ENCODE results near the gene RBBP8NL. TPM values are rescaled to one million over a fixed set of nuclear protein-coding genes. Genes with fewer than 3 reads are reported as not detected.

RBBP8NL gene
- total RNA-seq, 1 experiment from 2014 or later = not detected

DNA sequence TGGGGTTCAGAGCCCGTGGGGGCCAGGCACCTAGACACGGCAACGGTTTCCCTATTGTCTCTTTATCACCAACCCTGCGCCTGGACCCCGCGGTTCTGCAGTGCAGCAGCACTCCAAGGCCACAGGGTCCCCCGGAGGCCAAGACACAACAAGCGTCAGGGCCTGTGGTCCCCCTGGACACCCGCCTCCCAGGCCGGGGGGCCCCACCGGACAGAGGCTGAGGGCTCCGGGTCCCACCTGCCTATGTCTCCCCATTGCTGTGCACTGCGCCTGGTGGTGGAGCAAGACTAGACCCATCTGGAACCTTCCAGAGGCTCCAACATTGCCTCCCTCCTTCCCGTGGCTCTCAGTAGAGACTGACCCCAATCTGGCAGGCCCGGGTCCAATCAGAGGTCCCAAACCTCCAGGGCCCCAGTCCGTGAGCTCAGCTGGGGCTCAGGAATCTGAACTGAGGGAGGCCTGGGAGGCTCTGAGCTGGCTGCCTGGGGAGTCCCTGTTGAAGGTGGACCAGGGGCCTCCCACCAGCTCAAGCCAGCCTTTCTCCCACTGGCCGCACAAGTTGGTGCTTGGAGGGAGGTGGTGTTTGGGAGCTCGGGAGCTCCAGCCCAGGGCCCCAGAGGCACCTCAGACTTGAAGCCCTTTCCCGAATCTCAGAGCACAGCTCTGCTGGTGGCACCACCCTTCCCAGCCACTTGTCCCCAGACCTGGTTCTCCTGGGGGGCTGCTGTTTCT lies 39.6 kb upstream of the RBBP8NL start:
- ATAC-seq = peak; percentile 30
- Histone ChIP-seq H3K9me3 (ENCODE audit: control insufficient read depth, insufficient read depth, low read depth, low read length) (no peaks in the 10 kb centered on the region), H3K4me3 (ENCODE audit: low read depth in 2 of 2, low read length in 2 of 2) (no peak overlapping the region), H3K36me3 (ENCODE audit: control insufficient read depth, insufficient read depth, low read length) (peaks cover 2% of the 10 kb centered on the region; the same call in 1 of the 2 replicates), H3K27me3 (ENCODE audit: control insufficient read depth, insufficient read depth, low read length) (no peaks in the 10 kb centered on the region), H3K4me1 (ENCODE audit: control insufficient read depth, insufficient read depth, low read length) (peaks cover 37% of the 10 kb centered on the region), H3K27ac (ENCODE audit: low read length) (no peak overlapping the region)
- no TSS peak for BruUV-seq (replicated peaks)
- CTCF ChIA-PET = interaction anchor here (0.5 to 0.8 kb wide), 2 partner anchors 57 to 165 kb away, joined by 3 to 6 read pairs; no protein-coding TSS in a partner anchor
- DNase-seq (ENCODE audit: low read depth, low spot score) = no peak
- intact Hi-C loops (cut with micrococcal nuclease; ENCODE audit: unreplicated experiment) (no loop called here), in situ Hi-C loops (cut with HindIII; ENCODE audit: low pct_unique_long_range_greater_than_20kb, low sequenced_read_pairs) (no loop called here)
- POLR2A ChIA-PET = no interaction called here
- TF ChIP-seq SIN3A (IDR thresholded peaks at IDR 0.05; ENCODE audit: borderline replicate concordance, insufficient read depth, low read depth, low read length) = no peak
- TF ChIP-seq, protein P1, sequence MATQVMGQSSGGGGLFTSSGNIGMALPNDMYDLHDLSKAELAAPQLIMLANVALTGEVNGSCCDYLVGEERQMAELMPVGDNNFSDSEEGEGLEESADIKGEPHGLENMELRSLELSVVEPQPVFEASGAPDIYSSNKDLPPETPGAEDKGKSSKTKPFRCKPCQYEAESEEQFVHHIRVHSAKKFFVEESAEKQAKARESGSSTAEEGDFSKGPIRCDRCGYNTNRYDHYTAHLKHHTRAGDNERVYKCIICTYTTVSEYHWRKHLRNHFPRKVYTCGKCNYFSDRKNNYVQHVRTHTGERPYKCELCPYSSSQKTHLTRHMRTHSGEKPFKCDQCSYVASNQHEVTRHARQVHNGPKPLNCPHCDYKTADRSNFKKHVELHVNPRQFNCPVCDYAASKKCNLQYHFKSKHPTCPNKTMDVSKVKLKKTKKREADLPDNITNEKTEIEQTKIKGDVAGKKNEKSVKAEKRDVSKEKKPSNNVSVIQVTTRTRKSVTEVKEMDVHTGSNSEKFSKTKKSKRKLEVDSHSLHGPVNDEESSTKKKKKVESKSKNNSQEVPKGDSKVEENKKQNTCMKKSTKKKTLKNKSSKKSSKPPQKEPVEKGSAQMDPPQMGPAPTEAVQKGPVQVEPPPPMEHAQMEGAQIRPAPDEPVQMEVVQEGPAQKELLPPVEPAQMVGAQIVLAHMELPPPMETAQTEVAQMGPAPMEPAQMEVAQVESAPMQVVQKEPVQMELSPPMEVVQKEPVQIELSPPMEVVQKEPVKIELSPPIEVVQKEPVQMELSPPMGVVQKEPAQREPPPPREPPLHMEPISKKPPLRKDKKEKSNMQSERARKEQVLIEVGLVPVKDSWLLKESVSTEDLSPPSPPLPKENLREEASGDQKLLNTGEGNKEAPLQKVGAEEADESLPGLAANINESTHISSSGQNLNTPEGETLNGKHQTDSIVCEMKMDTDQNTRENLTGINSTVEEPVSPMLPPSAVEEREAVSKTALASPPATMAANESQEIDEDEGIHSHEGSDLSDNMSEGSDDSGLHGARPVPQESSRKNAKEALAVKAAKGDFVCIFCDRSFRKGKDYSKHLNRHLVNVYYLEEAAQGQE (IDR thresholded peaks at IDR 0.05; ENCODE audit: insufficient read depth in 1 of 2, low read depth in 2 of 2, low read length in 1 of 2) = no peak
- no peak for TF ChIP-seq TCF7L2 (IDR thresholded peaks at IDR 0.05; ENCODE audit: low read depth, low read length)
- TF ChIP-seq POLR2AphosphoS5 (IDR thresholded peaks at IDR 0.05; ENCODE audit: low read depth, low read length) = no peak
- TF ChIP-seq, protein P2, sequence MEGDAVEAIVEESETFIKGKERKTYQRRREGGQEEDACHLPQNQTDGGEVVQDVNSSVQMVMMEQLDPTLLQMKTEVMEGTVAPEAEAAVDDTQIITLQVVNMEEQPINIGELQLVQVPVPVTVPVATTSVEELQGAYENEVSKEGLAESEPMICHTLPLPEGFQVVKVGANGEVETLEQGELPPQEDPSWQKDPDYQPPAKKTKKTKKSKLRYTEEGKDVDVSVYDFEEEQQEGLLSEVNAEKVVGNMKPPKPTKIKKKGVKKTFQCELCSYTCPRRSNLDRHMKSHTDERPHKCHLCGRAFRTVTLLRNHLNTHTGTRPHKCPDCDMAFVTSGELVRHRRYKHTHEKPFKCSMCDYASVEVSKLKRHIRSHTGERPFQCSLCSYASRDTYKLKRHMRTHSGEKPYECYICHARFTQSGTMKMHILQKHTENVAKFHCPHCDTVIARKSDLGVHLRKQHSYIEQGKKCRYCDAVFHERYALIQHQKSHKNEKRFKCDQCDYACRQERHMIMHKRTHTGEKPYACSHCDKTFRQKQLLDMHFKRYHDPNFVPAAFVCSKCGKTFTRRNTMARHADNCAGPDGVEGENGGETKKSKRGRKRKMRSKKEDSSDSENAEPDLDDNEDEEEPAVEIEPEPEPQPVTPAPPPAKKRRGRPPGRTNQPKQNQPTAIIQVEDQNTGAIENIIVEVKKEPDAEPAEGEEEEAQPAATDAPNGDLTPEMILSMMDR (IDR thresholded peaks at IDR 0.05) = no peak

DNA sequence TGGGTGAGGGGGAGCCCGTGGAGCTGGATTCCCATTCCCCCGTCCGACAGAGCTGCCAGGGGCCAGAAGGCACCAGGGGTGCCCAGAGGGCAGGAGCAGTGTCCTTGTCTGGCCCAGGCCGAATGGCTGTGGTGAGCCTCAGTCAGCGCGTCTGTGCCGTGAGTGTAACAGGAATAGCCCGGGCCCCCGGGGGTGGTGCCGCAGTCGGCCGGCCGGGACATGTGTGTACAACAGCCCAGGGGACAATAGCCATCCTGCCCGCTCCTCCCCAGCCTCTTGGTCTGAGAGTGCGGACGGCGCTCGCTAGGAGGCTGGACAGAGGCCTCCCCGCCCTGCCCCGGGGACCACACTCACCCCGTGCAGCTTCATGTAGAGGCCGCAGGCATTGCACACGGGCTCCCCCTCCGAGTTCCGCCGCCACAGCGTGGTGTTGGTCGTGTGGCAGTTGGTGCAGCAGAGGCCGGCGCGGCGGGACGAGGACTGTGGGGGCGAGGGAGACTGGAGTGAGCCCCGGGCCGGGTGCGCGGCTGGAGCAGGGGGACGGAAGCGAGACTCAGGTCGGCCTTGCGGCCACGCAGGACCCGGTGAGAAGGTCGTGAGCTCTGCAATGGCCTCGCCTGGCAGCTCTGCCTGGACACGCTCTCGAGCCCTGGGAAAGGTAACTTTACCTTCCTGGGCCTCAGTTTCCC lies 38.9 kb upstream of the RBBP8NL start:
- ChIA-PET POLR2A (no interaction called here), CTCF (interaction anchor here (0.7 kb wide), 1 partner anchor 16 kb away, joined by 3 read pairs; no protein-coding TSS in a partner anchor)
- TF ChIP-seq, protein P1 (IDR thresholded peaks at IDR 0.05; ENCODE audit: insufficient read depth in 1 of 2, low read depth in 2 of 2, low read length in 1 of 2) = no peak
- TF ChIP-seq POLR2AphosphoS5 (IDR thresholded peaks at IDR 0.05; ENCODE audit: low read depth, low read length) (no peak), TCF7L2 (IDR thresholded peaks at IDR 0.05; ENCODE audit: low read depth, low read length) (no peak), SIN3A (IDR thresholded peaks at IDR 0.05; ENCODE audit: borderline replicate concordance, insufficient read depth, low read depth, low read length) (no peak)
- TF ChIP-seq, protein P2 (IDR thresholded peaks at IDR 0.05) = no peak
- peaks cover 38% of the 10 kb centered on the region for H3K4me1 ChIP-seq (ENCODE audit: control insufficient read depth, insufficient read depth, low read length)
- intact Hi-C loops (cut with micrococcal nuclease; ENCODE audit: unreplicated experiment) (no loop called here), in situ Hi-C loops (cut with HindIII; ENCODE audit: low pct_unique_long_range_greater_than_20kb, low sequenced_read_pairs) (no loop called here)
- peaks cover 2% of the 10 kb centered on the region; the same call in 1 of the 2 replicates for H3K36me3 ChIP-seq (ENCODE audit: control insufficient read depth, insufficient read depth, low read length)
- no peaks in the 10 kb centered on the region for H3K27me3 ChIP-seq (ENCODE audit: control insufficient read depth, insufficient read depth, low read length)
- DNase-seq (ENCODE audit: low read depth, low spot score) (no peak), ATAC-seq (no peak)
- no peak overlapping the region for H3K27ac ChIP-seq (ENCODE audit: low read length)
- no peaks in the 10 kb centered on the region for H3K9me3 ChIP-seq (ENCODE audit: control insufficient read depth, insufficient read depth, low read depth, low read length)
- no peak overlapping the region for H3K4me3 ChIP-seq (ENCODE audit: low read depth in 2 of 2, low read length in 2 of 2)
- no TSS peak for BruUV-seq (replicated peaks)
